ENCODE measurements around the gene LRRC61. TPM values are rescaled to one million over a fixed set of nuclear protein-coding genes. Genes with fewer than 3 reads are reported as not detected.

Gene LRRC61
- total RNA-seq, 1 experiment from 2014 or later: 35.8 TPM

GRCh38 chr7:150342121-150342408 lies 18.9 kb downstream of the LRRC61 start:
- intact Hi-C loops (cut with micrococcal nuclease; ENCODE audit: unreplicated experiment): no loop called here
- no peaks in the 10 kb centered on the region for H3K4me1 ChIP-seq
- no peak overlapping the region for H3K27ac Mint-ChIP-seq (ENCODE audit: unreplicated experiment)
- no peaks in the 10 kb centered on the region for H3K36me3 ChIP-seq (ENCODE audit: control insufficient read depth, insufficient read depth, low read length)
- ChIA-PET CTCF (no interaction called here), POLR2A (no interaction called here)
- no peak overlapping the region for H3K4me3 ChIP-seq (ENCODE audit: low read depth, low read length)
- H3K27me3 Mint-ChIP-seq (ENCODE audit: insufficient read depth, unreplicated experiment): peaks cover 4% of the 10 kb centered on the region
- no peak for TF ChIP-seq CTCF (IDR thresholded peaks at IDR 0.05; ENCODE audit: insufficient read depth in 1 of 2, low read depth in 1 of 2, low read length in 1 of 2, severe bottlenecking in 1 of 2, unreplicated experiment in 1 of 2)
- H3K4me3 Mint-ChIP-seq (ENCODE audit: unreplicated experiment): no peak overlapping the region
- peaks cover 8% of the 10 kb centered on the region for H3K36me3 Mint-ChIP-seq (ENCODE audit: insufficient read depth, unreplicated experiment)
- BruUV-seq (replicated peaks): no TSS peak
- no peak for DNase-seq
- 0 out of 2 replicates have a peak, but pooled peaks cover 6% of the 10 kb centered on the region for H3K9me3 ChIP-seq
- no peaks in the 10 kb centered on the region for H3K4me1 Mint-ChIP-seq (ENCODE audit: low read depth, unreplicated experiment)
- no peaks in the 10 kb centered on the region for H3K27me3 ChIP-seq (replicated peaks; ENCODE audit: control insufficient read depth, insufficient read depth, low read length)
- no peaks in the 10 kb centered on the region for H3K9me3 Mint-ChIP-seq (ENCODE audit: unreplicated experiment)

- no peak for TF ChIP-seq CTCF (IDR thresholded peaks at IDR 0.05; ENCODE audit: insufficient read depth in 1 of 2, low read depth in 1 of 2, low read length in 1 of 2, severe bottlenecking in 1 of 2, unreplicated experiment in 1 of 2)
- H3K27me3 Mint-ChIP-seq (ENCODE audit: insufficient read depth, unreplicated experiment): peaks cover 4% of the 10 kb centered on the region
These were observed 20.1 kb downstream of the LRRC61 start for GRCh38 chr7:150343225-150343624.

GRCh38 chr7:150344299-150344698 lies 21.1 kb downstream of the LRRC61 start:
- no peak overlapping the region for H3K27ac Mint-ChIP-seq (ENCODE audit: unreplicated experiment)
- no peak overlapping the region for H3K4me3 Mint-ChIP-seq (ENCODE audit: unreplicated experiment)
- no TSS peak for BruUV-seq (replicated peaks)
- H3K27me3 ChIP-seq (replicated peaks; ENCODE audit: control insufficient read depth, insufficient read depth, low read length): no peaks in the 10 kb centered on the region
- peaks cover 4% of the 10 kb centered on the region for H3K27me3 Mint-ChIP-seq (ENCODE audit: insufficient read depth, unreplicated experiment)
- ChIA-PET POLR2A (no interaction called here), CTCF (no interaction called here)
- no peaks in the 10 kb centered on the region for H3K36me3 Mint-ChIP-seq (ENCODE audit: insufficient read depth, unreplicated experiment)
- no peak for DNase-seq
- no peak overlapping the region for H3K4me3 ChIP-seq (ENCODE audit: low read depth, low read length)
- no peaks in the 10 kb centered on the region for H3K36me3 ChIP-seq (ENCODE audit: control insufficient read depth, insufficient read depth, low read length)
- no peak for TF ChIP-seq CTCF (IDR thresholded peaks at IDR 0.05; ENCODE audit: insufficient read depth in 1 of 2, low read depth in 1 of 2, low read length in 1 of 2, severe bottlenecking in 1 of 2, unreplicated experiment in 1 of 2)
- no peaks in the 10 kb centered on the region for H3K4me1 Mint-ChIP-seq (ENCODE audit: low read depth, unreplicated experiment)
- intact Hi-C loops (cut with micrococcal nuclease; ENCODE audit: unreplicated experiment): no loop called here
- no peaks in the 10 kb centered on the region for H3K4me1 ChIP-seq
- 0 out of 2 replicates have a peak, but pooled peaks cover 6% of the 10 kb centered on the region for H3K9me3 ChIP-seq
- H3K9me3 Mint-ChIP-seq (ENCODE audit: unreplicated experiment): no peaks in the 10 kb centered on the region

More at GRCh38 chr7:150343225-150343624, 20.1 kb downstream of the LRRC61 start:
- H3K9me3 Mint-ChIP-seq (ENCODE audit: unreplicated experiment): no peaks in the 10 kb centered on the region
- Histone ChIP-seq H3K9me3 (0 out of 2 replicates have a peak, but pooled peaks cover 6% of the 10 kb centered on the region), H3K4me1 (no peaks in the 10 kb centered on the region), H3K27me3 (replicated peaks; ENCODE audit: control insufficient read depth, insufficient read depth, low read length) (no peaks in the 10 kb centered on the region), H3K4me3 (ENCODE audit: low read depth, low read length) (no peak overlapping the region), H3K36me3 (ENCODE audit: control insufficient read depth, insufficient read depth, low read length) (no peaks in the 10 kb centered on the region)
- DNase-seq: no peak
- no peaks in the 10 kb centered on the region for H3K4me1 Mint-ChIP-seq (ENCODE audit: low read depth, unreplicated experiment)
- no peak overlapping the region for H3K4me3 Mint-ChIP-seq (ENCODE audit: unreplicated experiment)
- intact Hi-C loops (cut with micrococcal nuclease; ENCODE audit: unreplicated experiment): no loop called here
- ChIA-PET POLR2A (no interaction called here), CTCF (no interaction called here)
- H3K27ac Mint-ChIP-seq (ENCODE audit: unreplicated experiment): no peak overlapping the region
- H3K36me3 Mint-ChIP-seq (ENCODE audit: insufficient read depth, unreplicated experiment): peaks cover 3% of the 10 kb centered on the region
- BruUV-seq (replicated peaks): no TSS peak

All from Caco-2 (cell line).